Panc1 (cell line): ENCODE results near the gene SEC14L5. TPM values are rescaled to one million over a fixed set of nuclear protein-coding genes. Genes with fewer than 3 reads are reported as not detected.
A peak's percentile ranks its signal among the peaks of the same experiment; 100 is the strongest.

ENCODE experiments used
- ATAC-seq: fragments of 200-7000 bp; cut with Tn5 transposase; 2 replicates; pipeline ENCODE4 v1.9.1; 2020; ENCODE audit warnings: mild to moderate bottlenecking, moderate library complexity
- BruUV-seq: library from RNA; stranded (reverse); fragments of 400-500 nt; replicated peaks from 2 replicates; lab custom pipeline; 2021; lab: Mats Ljungman, UMichigan
- CTCF ChIA-PET: fragments of 300-600 bp; sonication (Branson Sonifier 250); formaldehyde crosslinking; loops from one replicate; lab custom pipeline; 2022; ENCODE audit warnings: antibody characterized with exemption; lab: Charles Lee
- POLR2A ChIA-PET: fragments of 300-600 bp; sonication (Branson Sonifier 250); formaldehyde crosslinking; loops from one replicate; lab custom pipeline; 2022; ENCODE audit warnings: antibody characterized with exemption; lab: Charles Lee
- DNase-seq: peaks from one replicate; pipeline ENCODE4 v3.0.0-alpha.2; 2010; ENCODE audit warnings: low read depth, low spot score
- H3K27ac ChIP-seq: 2 replicates; pipeline ENCODE4 v1.5.1; 2011; ENCODE audit warnings: mild to moderate bottlenecking, low read length, inconsistent platforms
- H3K27me3 ChIP-seq: fragments of 200-500 bp; sonication (Bioruptor generic); 2 replicates; pipeline ENCODE4 v1.6.0; 2014; ENCODE audit warnings: low read length, inconsistent platforms; ENCODE audit not compliant: control insufficient read depth, insufficient read depth
- H3K36me3 ChIP-seq: fragments of 200-500 bp; sonication (Bioruptor generic); 2 replicates; pipeline ENCODE4 v1.5.1; 2014; ENCODE audit warnings: inconsistent platforms, mild to moderate bottlenecking, low read length, moderate library complexity; ENCODE audit not compliant: control insufficient read depth, insufficient read depth
- H3K4me1 ChIP-seq: 2 replicates; pipeline ENCODE4 v1.5.1; 2011; ENCODE audit warnings: inconsistent platforms, mild to moderate bottlenecking, low read length, moderate library complexity; ENCODE audit not compliant: control insufficient read depth, insufficient read depth
- H3K4me3 ChIP-seq, 2 experiments: 2 replicates each; pipeline ENCODE4 v1.5.1; 2011 to 2012; ENCODE audit warnings: low read depth in 2 of 2, low read length in 2 of 2, mild to moderate bottlenecking in 2 of 2, inconsistent platforms in 1 of 2, moderate library complexity in 1 of 2
- H3K9me3 ChIP-seq: fragments of 200-500 bp; sonication (Bioruptor generic); 2 replicates; pipeline ENCODE4 v1.5.1; 2014; ENCODE audit warnings: low read depth, mild to moderate bottlenecking, inconsistent platforms, low read length, moderate library complexity; ENCODE audit not compliant: control insufficient read depth, insufficient read depth
- CTCF ChIP-seq: fragments of 450-650 bp; IDR thresholded peaks from 2 replicates; pipeline ENCODE4 v1.5.1; 2017; ENCODE audit warnings: mild to moderate bottlenecking
- POLR2AphosphoS5 ChIP-seq: IDR thresholded peaks from 2 replicates; pipeline ENCODE4 v1.6.1; 2012; ENCODE audit warnings: mild to moderate bottlenecking, low read depth, low read length, moderate library complexity
- REST ChIP-seq, 2 experiments: IDR thresholded peaks; 2 replicates each; pipeline ENCODE4 v1.6.1; 2011 to 2012; ENCODE audit warnings: low read depth in 2 of 2, control low read depth in 1 of 2, low read length in 1 of 2, mild to moderate bottlenecking in 1 of 2, moderate library complexity in 1 of 2; ENCODE audit not compliant: insufficient read depth in 1 of 2
- SIN3A ChIP-seq: IDR thresholded peaks from 2 replicates; pipeline ENCODE4 v1.6.1; 2012; ENCODE audit warnings: low read depth, mild to moderate bottlenecking, low read length, moderate library complexity, borderline replicate concordance; ENCODE audit not compliant: insufficient read depth
- TCF7L2 ChIP-seq: IDR thresholded peaks from 2 replicates; pipeline ENCODE4 v1.6.1; 2011; ENCODE audit warnings: mild to moderate bottlenecking, low read depth, low read length, inconsistent platforms
- in situ Hi-C: cut with HindIII; loops from 2 replicates; pipeline ENCODE4 v1.10.0; 2016; ENCODE audit warnings: low sequenced_read_pairs, low pct_unique_long_range_greater_than_20kb
- intact Hi-C: fragments of 100-400 bp; cut with micrococcal nuclease; formaldehyde crosslinking; loops from one replicate; pipeline ENCODE4 v1.10.0; 2022; ENCODE audit not compliant: unreplicated experiment
- total RNA-seq: library from RNA; stranded (reverse); gene quantifications from one replicate; pipeline ENCODE4 v1.2.1, GENCODE V29; 2021; ENCODE audit not compliant: unreplicated experiment

Gene SEC14L5
- total RNA-seq, 1 experiment from 2014 or later: 0.26 TPM

GRCh38 chr16:5001986-5002385 lies 43.9 kb downstream of the SEC14L5 start:
- Histone ChIP-seq H3K27me3 (no peaks in the 10 kb centered on the region), H3K4me3 (no peak overlapping the region), H3K9me3 (no peaks in the 10 kb centered on the region), H3K27ac (no peak overlapping the region), H3K36me3 (no peaks in the 10 kb centered on the region), H3K4me1 (no peaks in the 10 kb centered on the region)
- TF ChIP-seq SIN3A (no peak), REST (IDR thresholded peaks at IDR 0.05; ENCODE audit: insufficient read depth in 1 of 2, low read depth in 2 of 2, low read length in 1 of 2) (no peak), POLR2AphosphoS5 (no peak), TCF7L2 (no peak), CTCF (no peak)
- no peak for DNase-seq
- ChIA-PET POLR2A (no interaction called here), CTCF (no interaction called here)
- in situ Hi-C loops: no loop called here
- intact Hi-C loops: no loop called here
- BruUV-seq: no TSS peak
- no peak for ATAC-seq

- no peaks in the 10 kb centered on the region for H3K9me3 ChIP-seq
- H3K27me3 ChIP-seq: no peaks in the 10 kb centered on the region
- H3K4me3 ChIP-seq: no peak overlapping the region
- H3K4me1 ChIP-seq: no peaks in the 10 kb centered on the region
- intact Hi-C loops (no loop called here), in situ Hi-C loops (no loop called here)
- ATAC-seq: 0 out of 2 replicates have a peak, but pooled peaks have one; percentile 10
- no TSS peak for BruUV-seq
- ChIA-PET POLR2A (no interaction called here), CTCF (no interaction called here)
- DNase-seq: no peak
- TF ChIP-seq TCF7L2: no peak
- TF ChIP-seq CTCF: no peak
- TF ChIP-seq POLR2AphosphoS5: no peak
- TF ChIP-seq SIN3A: no peak
- no peak for TF ChIP-seq REST (IDR thresholded peaks at IDR 0.05; ENCODE audit: insufficient read depth in 1 of 2, low read depth in 2 of 2, low read length in 1 of 2)
- no peaks in the 10 kb centered on the region for H3K36me3 ChIP-seq
- no peak overlapping the region for H3K27ac ChIP-seq
These were observed 44.6 kb downstream of the SEC14L5 start for GRCh38 chr16:5002699-5003143.
